Left lobe of liver (tissue), 2 donors: ENCODE results near the gene ZYX. TPM values are rescaled to one million over a fixed set of nuclear protein-coding genes. Genes with fewer than 3 reads are reported as not detected.
"Not testable (repeated sequence)": the region's sequence is repeated elsewhere in the genome, so short reads cannot be mapped to it uniquely, and the experiment has no call there.

Experiments
- ATAC-seq: fragments of 200-7000 bp; cut with Tn5 transposase; one replicate; pipeline ENCODE4 v1.9.1; 2020; ENCODE audit warnings: mild to moderate bottlenecking, moderate library complexity
- DNase-seq: peaks from one replicate; pipeline ENCODE4 v3.0.0-alpha.2; 2020; ENCODE audit warnings: low spot score
- total RNA-seq: library from RNA; stranded (reverse); gene quantifications from one replicate; pipeline ENCODE4 v1.2.1, GENCODE V29; 2021
- donor health status: DM: no; HTN: no; CAD: no; lungs with moderate emphysema.
- donor health status: DM: no; HTN: yes; CAD: no.

ZYX gene
- total RNA-seq, 1 donor from 2014 or later: 33.8 TPM

GRCh38 chr7:143396182-143396581 is 15.0 kb downstream of the ZYX start:
- no peak for DNase-seq
- ATAC-seq: peak; percentile 1

GRCh38 chr7:143396625-143397556 is 15.7 kb downstream of the ZYX start:
- DNase-seq (peak; percentile 90), ATAC-seq (peak; percentile 71)

GRCh38 chr7:143397710-143398530 is 16.8 kb downstream of the ZYX start:
- DNase-seq (no peak), ATAC-seq (no peak)

GRCh38 chr7:143398616-143399015 is 17.5 kb downstream of the ZYX start:
- no peak for DNase-seq
- no peak for ATAC-seq

- ATAC-seq: no peak
Measured at GRCh38 chr7:143399151-143399550, 18.0 kb downstream of the ZYX start.

GRCh38 chr7:143399642-143400041 is 18.5 kb downstream of the ZYX start:
- DNase-seq (no peak), ATAC-seq (no peak)

More at GRCh38 chr7:143399151-143399550, 18.0 kb downstream of the ZYX start:
- DNase-seq: no peak

- no peak for ATAC-seq
- no peak for DNase-seq
Measured at GRCh38 chr7:143401265-143401664, 20.1 kb downstream of the ZYX start.

GRCh38 chr7:143402233-143402632 is 21.1 kb downstream of the ZYX start:
- peak; percentile 84 for ATAC-seq
- DNase-seq: not testable (repeated sequence)

GRCh38 chr7:143405173-143406001 is 24.2 kb downstream of the ZYX start:
- DNase-seq (no peak), ATAC-seq (no peak)

- ATAC-seq (no peak), DNase-seq (peak; percentile 43)
Measured at GRCh38 chr7:143406002-143406357, 24.8 kb downstream of the ZYX start.

GRCh38 chr7:143407287-143408251 is 26.4 kb downstream of the ZYX start:
- DNase-seq: peak; percentile 34
- ATAC-seq: peak; percentile 32

- ATAC-seq (peak; percentile 80), DNase-seq (peak; percentile 73)
Measured at GRCh38 chr7:143408252-143408685, 27.1 kb downstream of the ZYX start.

GRCh38 chr7:143408686-143409561 is 27.8 kb downstream of the ZYX start, which contains the start of gene EPHA1:
Gene EPHA1 (minus strand): TSS chr7:143408856. CDS start chr7:143408805, 51 bp downstream.
- ATAC-seq (peak; percentile 89), DNase-seq (peak; percentile 80)

- ATAC-seq (no peak), DNase-seq (no peak)
Measured at GRCh38 chr7:143410521-143411004, 29.4 kb downstream of the ZYX start.

- DNase-seq: no peak
- no peak for ATAC-seq
Measured at GRCh38 chr7:143411976-143412708, 31.0 kb downstream of the ZYX start.

- DNase-seq: no peak
- ATAC-seq: no peak
Measured at GRCh38 chr7:143413123-143413522, 32.0 kb downstream of the ZYX start.

GRCh38 chr7:143415209-143415608 is 34.1 kb downstream of the ZYX start:
- not testable (repeated sequence) for DNase-seq, ATAC-seq
